ENCODE results near the gene MSMB.
A peak's percentile ranks its signal among the peaks of the same experiment; 100 is the strongest.

MSMB gene

DNA sequence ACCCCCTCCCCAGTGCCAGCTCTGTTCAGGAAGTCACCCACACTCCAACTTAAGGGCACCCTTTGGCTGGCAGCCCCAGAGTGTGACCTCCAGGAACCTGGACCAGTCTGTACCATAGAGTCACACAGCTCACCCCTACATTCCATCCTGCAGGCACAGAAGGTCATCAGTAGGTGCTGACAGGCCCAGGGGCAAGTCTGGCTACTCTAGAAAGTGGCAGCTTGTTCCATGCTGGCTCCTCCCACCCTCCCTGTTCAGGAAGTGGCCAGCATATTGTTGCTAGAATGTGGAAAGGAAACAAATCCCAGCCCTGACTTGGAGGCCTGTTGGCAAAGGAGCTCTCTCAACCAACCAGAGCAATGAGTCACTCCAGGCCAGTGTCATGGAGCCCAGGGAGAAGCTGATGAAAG lies 12.5 kb downstream of the MSMB start:
- no peak for DNase-seq (ENCODE audit: low read depth)

DNA sequence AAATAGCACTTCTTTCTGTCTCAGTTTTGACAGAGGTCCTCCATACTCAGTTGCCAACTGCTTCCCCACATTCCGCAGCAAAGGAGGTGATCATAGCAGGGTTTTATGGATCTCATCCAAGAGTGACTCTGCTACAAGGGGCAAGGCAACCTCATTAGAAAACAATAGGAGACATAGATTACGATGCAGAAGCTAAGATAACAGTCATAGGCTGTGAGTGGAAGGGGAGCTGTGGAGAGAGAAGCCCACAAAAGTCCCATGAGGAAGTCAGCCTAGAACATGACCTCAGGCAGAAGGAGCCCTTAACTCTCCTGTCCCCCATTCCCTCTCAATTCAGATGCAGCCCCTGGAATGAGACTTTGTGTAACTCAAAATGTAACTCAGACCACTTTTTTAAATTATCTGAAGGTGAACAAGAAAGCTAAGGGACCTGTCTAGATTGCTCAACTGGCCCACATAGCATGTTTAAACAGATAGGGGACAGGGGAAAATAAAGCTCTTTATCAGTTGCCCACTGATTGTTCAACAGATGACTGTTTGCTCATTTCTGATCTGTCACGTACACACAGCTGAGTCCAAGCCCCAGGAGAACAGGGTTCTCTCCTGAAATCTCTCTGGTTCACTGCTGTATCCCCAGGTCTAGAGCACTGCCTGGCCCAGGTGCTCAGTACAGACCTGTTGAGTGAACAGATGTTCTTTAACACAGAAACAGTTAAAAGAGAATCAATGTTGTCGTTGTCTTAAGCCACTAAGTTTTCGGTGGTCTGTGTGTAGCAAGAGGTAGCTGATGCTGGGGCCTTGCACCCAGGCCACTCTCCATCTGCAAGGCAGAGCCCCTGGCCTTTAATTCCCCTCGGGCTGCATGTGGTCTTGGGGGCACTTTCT lies 14.2 kb downstream of the MSMB start:
- DNase-seq (ENCODE audit: low read depth) = no peak

DNA sequence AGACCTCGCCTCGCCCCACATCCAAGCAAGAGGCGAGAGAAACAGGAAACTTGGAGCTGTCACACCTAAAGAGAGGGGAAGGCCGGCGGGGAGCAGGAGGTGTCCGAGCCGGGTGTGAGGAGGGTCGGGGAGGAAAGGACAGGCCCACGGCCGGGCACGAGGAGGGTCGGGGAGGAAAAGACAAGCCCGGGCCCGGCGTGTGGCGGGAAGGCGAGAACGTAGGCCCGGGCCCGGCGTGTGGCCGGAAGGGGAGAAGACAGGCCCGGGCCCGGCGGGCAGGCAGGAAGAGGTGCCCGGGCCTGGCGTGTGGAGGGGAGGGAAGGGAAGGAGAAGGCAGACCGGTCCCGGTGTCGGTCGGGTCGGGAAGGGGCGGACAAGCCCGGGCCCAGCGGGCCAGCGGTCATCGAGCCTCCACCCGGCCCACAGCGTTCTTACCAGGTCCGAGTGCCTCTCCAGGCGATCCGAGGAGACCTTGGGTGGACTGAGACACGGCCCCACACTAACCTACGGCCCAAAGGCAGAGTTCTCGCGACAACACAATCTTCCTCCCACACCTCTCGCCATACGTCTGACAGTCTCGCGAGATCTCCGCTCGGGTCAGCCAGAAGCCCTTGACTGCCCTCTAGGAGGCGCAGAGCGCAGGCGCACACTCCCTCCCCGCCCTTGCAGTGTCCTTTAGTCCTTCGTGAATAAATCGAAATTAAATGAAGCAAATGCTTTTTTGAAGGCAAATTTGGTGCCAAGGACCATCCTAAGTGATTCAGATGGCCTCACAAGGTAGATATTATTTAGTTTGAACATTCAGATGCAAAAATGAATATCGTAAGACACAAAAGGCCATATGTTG lies 15.8 kb downstream of the MSMB start, which contains the start of gene NCOA4:
Gene NCOA4, minus strand, starts transcription at position 533 of the 847 bp plus-strand sequence. CDS start 13,943 bp downstream, outside the sequence.
- peak; percentile 88 for DNase-seq (ENCODE audit: low read depth)

DNA sequence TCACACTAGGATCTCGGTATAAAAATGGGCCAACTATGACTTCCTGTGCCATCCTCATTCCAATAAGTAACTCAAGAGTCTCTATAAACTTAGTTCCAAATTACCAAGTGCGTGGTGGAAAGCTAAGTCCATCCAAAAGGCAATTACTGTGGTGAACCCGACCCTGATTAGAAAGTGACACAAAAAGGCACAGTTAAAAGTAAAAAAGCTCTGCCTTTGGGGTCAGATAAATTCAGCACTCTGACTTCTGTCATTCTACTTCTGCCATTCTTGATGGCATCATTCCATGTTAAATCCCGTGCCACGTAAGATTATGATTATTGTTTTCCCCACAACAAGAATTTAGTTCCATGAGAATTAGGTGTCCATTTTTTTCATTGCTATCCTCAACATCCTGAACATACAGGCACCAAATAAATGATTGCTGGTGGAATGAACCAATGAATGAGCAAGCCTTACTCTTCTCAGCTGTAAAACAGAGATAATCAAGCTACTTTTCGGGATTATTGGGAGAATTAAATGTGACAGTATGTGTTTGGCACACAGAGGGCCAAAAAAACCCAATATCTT lies 16.5 kb downstream of the MSMB start:
- no peak for DNase-seq (ENCODE audit: low read depth)

DNA sequence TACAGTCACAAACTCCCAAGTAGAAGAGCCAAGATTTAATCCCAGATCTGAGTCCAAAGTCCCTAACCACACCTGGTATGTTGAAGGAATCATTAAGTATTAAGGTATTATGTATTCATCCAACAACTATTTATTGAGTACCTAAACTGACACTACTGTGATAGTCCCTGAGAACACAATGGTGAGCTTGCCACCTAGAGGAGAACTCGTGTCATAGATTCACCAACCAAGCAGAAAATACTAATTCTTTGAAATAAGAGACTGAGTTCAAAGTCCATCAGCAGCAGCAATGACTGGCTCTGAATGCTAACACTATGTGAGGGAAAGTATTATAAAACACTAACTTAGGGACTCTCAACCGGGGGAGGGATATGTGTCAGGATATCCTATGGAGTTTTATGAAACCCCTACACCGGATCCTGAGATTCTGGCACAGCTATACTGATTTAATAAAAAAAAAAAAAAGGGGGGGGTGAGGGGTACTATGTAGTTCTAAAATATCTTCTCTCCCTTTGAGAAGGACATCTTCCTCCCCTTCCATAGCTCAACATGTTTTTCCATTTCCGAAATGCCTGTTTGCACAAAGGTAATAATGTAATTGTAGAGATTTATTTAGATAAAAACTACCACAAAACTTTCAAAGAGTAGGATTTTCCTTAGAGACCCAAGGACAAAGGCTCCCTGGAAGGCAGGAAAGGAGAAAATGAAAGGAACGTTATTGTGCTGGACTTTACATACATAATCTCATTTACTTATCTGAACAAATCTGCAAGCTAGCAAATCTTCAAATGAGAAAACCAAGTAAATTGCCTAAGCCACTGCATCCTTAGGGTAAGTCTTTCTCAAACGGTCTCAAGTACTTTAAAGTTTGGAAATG lies 17.2 kb downstream of the MSMB start:
- no peak for DNase-seq (ENCODE audit: low read depth)

DNA sequence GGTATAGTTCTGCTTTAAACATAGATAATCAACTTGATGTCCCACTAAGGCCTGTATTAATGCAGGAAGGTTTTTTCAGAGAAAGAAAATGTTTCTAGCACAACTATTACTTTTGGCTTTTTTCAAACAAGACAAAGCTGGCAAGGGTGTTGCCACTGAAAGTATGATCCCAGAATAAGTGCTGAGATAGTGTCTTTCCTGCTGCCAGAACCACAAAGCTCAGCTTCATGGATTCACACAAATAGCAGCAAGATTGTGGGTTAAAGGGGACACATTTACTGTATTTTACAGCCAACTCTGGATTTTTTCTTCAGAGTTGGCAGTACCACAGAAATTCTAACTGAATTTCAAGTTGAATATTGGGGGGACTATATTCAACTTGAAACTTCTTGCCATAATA lies 20.0 kb downstream of the MSMB start:
- no peak for DNase-seq (ENCODE audit: low read depth)

DNA sequence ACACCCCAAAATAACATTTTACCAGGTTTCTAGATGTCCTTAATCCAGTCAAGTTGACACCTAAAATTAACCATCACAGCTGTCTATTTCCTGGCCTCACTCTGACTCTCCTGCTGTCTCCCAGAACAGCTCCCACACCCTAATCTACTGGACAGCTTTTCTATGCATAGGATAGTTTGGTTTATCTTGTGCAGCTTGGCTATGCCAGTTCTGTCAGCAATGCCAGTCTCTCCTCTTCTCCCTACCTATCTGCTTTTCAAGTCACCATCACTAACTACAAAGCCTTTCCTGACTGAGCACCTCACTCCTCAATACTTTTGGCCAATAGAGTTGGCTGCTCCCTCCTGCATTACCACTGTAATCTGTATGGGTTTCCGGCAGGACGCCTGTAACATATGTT lies 20.7 kb downstream of the MSMB start:
- no peak for DNase-seq (ENCODE audit: low read depth)

DNA sequence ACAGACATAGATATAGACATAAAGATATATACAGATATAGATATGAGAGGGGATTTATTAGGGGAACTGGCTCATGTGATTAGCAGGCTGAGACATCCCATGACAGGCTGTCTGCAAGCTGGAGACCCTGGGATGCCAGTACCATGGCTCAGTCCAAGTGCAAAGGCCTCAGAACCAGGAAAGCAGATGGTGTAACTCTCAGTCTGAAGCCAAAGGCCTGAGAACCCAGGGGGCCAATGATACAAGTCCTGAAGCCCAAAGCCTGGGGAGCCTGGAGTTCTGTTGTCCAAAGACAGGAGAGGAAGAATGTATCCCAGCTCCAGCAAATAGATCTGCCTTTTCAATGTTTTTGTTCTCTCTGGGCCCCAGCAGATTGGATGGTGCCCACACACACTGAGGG lies 21.1 kb downstream of the MSMB start:
- DNase-seq (ENCODE audit: low read depth) = no peak

DNA sequence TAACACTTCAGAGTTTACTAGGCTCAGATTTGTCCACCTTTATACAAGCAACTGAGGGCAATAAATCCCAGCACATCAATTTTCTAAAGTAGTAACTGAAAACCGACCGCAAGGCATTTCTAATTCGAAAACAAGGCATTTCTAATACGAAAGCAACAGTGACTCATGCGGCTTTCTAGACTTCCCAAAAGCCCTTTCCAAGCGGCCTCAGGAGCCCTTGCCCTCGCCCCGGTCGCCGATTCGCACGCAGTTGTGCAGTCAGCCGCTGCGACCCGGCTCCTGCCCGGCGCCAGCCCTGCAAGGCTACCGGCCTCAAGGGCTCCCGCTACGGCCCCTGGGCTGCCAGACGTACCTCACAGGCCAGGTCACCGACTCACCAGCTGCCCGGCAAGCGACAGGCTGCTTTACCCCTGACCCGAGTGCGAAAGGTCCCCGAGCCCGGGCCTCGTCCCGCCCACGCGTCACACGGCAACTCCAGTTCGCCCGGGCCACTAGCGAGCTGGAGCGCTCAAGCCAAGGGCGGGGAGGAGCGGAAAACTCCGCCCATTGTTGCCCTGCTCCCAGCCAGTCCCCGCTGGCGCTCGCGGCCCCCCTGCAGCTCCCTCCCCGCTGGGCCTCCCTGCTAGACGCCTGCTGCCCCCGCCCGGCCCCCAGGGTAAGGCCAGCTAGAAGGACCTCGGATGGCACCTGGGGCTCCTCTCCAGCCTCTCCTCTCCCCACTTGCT lies 22.9 kb downstream of the MSMB start:
- DNase-seq (ENCODE audit: low read depth) = peak; percentile 67

DNA sequence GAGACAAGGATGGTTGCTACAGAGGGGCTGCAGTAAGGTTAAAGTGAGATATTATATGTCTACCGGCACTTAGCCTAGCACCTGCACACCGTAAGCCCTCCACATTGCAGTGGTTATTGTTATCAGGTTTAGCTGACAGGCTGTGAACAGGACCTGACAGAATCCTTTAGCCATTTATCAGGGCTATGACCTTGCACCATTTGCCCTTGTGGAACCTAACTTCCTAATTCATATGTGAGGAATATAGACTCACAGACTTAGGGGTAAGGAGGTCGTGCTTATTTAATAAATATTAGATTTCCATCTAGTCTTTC lies 25.8 kb downstream of the MSMB start:
- no peak for DNase-seq (ENCODE audit: low read depth)

DNA sequence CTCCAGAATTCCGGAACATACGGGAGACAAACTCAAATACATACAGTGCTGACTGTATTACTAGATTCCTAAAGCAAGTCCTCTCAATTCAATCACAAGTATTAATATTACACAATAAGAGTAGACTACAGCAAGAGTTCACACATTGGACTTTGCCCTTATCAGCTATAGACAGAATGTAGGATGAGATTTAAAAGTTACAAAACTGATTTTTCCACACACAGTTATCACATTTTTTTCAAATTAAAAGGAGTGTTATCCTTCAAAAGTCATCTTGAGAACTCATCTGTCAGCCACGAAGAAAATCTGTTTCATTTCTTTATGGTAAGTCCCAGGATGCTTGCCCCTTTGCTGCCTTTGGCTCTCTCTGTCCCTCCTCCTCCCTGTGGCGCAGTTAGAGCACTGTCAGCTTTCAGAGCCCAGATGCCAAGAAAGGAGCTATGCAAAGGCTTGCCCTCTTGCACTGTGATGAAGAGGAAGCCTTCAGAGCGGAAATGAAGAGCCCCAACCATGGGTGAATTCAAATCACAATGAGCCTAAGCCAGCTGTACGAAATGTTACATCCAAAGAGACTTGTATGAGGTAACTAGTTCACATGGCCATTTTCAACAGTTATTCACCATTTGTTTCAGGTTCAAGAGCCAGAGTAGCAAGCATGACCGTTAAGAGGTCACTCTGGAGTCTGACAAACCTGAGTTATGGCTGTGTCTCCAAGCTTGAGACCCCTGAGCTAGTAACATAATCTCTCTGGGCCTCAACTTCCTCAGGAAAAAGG lies 26.3 kb downstream of the MSMB start:
- no peak for DNase-seq (ENCODE audit: low read depth)

DNA sequence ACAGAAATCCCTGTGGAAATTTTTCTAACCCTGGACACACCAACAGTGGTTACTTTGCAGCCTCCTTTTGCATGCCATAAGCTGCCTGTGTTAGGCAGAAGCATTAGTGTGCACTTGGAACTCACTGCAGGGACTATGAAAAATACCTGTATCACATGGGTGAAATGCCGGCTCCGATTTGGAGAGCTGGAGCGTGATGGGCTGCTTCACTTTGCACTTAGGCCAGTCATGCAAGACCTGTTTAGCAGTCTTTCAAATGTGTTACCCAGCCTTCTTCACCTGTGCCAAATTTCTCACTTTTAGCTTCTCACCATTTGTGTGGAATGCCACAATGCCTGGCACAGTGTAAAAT lies 26.9 kb downstream of the MSMB start:
- DNase-seq (ENCODE audit: low read depth) = no peak

DNA sequence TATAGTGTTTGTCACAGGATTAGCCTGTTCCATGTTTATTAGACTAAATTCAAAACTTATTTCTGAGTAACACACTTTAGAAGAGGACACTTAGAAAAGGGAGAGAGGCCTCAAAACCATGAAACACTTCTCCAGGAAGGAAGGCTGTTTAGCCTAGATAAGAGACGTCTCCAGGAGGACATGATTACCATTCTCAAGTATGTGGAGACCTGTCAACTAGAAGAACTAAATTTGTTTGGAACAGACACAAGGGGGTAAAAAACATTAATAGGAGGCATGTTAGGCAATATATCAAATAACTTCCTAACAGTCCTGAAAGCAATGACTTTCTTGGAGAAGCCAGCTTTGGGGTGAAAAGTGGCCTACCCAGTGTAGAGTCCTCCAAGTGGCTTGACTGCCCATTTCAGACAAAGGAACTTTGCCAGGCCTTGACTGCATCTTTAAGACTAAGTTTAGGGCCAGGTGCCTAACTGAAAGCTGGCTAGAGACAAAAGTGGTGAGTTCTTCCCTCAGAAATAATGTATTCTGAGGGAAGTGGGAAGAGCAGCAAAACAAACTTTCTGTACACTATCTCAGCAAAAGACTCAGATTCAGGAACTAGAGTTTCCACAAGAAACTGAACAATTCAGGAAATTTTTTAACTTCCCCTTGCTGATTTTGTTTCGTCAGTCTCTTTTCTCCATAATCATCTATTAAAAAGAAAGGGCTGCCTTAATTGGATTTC lies 27.5 kb downstream of the MSMB start:
- DNase-seq (ENCODE audit: low read depth) = no peak

DNA sequence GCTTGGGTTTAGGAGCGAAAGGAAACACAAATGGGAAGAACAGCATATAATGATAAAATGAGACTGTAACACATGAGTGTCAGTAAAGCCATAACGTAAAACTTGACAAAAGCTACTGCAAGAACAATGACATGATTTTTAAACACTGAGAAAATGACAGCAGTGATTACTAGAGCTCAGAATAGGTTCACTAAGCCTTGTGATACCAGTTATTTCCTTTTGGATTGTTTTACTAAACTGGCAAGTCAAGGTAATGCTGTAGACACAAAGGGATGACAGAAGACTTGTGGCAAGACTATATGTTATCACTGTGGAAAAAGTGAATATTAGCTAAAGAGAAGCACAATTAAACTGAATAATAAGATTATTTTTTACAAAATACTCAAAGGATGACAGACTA lies 28.3 kb downstream of the MSMB start:
- DNase-seq (ENCODE audit: low read depth) = no peak

DNA sequence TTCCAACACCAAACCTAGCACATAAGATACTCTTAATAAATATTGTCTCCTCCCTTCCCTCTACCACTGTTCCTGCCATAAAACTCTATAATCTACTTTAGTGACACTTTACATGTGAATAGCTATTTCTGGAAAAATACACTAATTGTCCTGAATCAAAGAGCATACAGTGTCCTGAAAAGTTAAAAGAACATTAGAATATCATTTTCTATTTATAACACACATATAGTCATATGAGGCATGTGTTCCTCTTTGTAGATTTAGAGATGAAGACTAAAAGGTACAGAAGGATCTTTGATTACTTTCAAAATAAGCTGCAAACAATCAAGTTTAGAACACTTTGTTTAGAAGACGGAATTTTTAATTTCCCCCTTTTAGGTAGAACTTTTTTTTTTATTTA lies 29.3 kb downstream of the MSMB start:
- DNase-seq (ENCODE audit: low read depth) = no peak

DNA sequence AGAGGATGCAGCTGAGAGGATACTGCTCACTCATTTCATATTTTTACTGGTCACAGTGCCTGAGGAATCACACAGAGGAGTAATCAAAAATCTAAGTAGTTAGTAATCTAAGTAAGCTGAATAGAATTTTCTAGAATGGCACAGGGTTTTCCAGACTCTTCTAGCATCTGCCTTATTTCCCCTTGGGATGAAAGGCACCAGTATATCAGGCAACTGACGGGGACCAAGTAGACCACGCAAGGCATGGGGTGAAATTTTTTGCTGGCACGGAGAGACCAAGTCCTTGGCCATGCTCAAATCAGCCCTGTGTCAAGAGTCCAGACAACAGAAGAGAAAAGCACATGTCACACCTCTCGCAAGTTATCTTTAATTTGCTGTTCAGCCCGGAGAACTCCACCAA lies 29.9 kb downstream of the MSMB start:
- no peak for DNase-seq (ENCODE audit: low read depth)

DNA sequence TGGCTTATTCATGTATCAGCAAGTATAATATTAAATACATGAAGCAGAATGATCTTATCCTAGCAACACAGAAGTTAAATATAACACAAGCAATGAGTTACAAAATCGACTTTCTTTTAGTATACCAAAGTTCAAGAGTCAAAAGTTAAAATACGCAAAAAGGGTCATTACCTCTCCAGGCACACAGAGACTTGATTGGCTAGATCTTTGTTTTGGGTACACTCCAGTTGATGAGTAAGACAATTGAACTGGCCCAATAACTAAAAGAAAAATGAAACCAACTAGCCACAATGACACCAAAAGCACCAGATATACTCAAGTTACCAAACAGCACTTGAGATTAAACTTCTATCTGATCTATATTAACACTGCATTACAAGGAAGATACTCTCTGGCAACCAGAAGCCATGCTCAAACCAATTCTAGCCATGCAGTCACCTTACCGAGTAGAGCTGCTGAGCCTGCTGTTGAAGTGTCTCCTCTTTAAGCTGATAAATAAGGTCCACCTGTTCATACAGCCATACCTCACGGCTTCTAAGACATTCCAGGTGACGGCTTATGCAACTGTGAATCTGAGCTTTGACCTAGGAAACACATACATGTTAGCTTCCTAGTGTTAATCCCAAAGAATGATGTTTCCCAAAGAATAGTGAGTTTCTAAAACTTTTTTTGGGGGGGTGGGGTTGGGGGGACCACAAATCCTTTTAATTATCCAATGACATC lies 31.2 kb downstream of the MSMB start:
- no peak for DNase-seq (ENCODE audit: low read depth)

DNA sequence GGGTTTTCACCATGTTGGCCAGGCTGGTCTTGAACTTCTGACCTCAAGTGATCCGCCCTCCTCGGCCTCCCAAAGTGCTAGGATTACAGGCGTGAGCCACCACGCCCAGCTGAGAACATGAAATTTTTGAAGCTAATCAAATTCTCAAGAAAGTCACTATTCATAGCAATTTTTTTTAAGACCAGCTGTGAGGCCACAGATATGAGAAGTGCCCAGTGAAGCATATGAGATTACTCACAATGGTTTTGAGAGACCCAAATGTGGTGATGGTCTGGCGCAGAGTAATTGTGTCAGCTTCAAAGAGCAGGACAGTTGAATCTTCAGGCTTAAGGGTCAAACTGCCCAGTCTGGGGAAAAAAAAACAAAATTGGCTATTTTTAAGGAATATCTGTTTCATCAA lies 31.9 kb downstream of the MSMB start:
- no peak for DNase-seq (ENCODE audit: low read depth)

DNA sequence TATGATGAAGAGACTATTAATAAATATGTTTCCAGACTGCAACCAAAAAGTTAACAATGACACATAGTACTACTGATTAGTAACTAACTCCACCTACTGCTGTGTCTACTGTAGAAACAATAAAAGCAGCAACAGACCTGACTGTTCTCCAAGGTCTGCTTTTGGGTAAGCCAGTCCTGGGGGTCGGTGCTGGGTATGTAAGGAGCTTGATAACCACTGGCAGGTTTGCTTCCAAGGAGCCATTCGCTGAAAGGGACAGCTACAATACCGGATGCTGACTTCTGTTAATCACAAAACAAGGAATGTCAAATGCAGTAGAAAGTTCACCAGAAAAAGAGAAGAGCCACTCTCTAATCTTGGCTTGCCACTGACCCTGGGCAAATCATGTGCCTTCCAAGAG lies 33.3 kb downstream of the MSMB start:
- DNase-seq (ENCODE audit: low read depth) = no peak
